ENCODE measurements around the gene WSCD1. TPM values are rescaled to one million over a fixed set of nuclear protein-coding genes. Genes with fewer than 3 reads are reported as not detected.

Gene WSCD1
- polyA plus RNA-seq, 1 donor (not counting 4 experiments of a cell fraction or from before 2014, with no cell fraction given) = not detected

DNA sequence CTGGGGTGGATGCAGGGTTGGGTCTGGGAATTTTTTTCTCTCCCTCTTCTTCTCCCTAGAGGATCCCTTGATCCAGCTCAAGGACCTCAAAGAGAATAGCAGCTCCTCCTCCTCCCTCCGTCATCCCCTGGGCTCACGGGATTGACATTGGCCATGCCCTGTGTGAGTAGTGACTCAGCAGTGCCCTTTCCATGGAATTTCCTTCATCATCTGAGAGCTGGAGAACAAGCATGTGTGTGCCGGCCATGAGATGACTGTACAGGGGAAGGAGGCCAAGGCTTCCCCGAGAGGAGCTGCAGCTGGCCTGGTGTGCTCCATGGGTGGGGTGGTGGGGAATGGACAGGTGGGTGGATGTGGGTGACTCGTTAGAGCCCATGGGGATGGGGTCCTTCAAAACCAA, 8.9 kb upstream of the WSCD1 start:
- DNase-seq (ENCODE audit: low read depth, low spot score) (no peak), FAIRE-seq (no peak)
- no peak for TF ChIP-seq EZH2 (IDR thresholded peaks at IDR 0.05; ENCODE audit: low read length)
- TF ChIP-seq, protein P1, sequence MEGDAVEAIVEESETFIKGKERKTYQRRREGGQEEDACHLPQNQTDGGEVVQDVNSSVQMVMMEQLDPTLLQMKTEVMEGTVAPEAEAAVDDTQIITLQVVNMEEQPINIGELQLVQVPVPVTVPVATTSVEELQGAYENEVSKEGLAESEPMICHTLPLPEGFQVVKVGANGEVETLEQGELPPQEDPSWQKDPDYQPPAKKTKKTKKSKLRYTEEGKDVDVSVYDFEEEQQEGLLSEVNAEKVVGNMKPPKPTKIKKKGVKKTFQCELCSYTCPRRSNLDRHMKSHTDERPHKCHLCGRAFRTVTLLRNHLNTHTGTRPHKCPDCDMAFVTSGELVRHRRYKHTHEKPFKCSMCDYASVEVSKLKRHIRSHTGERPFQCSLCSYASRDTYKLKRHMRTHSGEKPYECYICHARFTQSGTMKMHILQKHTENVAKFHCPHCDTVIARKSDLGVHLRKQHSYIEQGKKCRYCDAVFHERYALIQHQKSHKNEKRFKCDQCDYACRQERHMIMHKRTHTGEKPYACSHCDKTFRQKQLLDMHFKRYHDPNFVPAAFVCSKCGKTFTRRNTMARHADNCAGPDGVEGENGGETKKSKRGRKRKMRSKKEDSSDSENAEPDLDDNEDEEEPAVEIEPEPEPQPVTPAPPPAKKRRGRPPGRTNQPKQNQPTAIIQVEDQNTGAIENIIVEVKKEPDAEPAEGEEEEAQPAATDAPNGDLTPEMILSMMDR (optimal IDR thresholded peaks at IDR 0.05 in 1 of 3, IDR thresholded peaks at IDR 0.05 in 1 of 3, conservative IDR thresholded peaks at IDR 0.05 in 1 of 3; ENCODE audit: extremely low read depth in 1 of 3, insufficient read depth in 2 of 3, low read length in 3 of 3) = no peak
- Histone ChIP-seq H3K9me3 (ENCODE audit: control insufficient read depth, low read depth, low read length) (no peaks in the 10 kb centered on the region), H3K79me2 (ENCODE audit: control insufficient read depth, insufficient read depth, low read length) (no peaks in the 10 kb centered on the region), H2AFZ (ENCODE audit: control insufficient read depth, low read length) (no peak overlapping the region), H3K9ac (ENCODE audit: control insufficient read depth, extremely low read depth, insufficient read depth, low read length) (no peak overlapping the region), H3K9me1 (ENCODE audit: control insufficient read depth, extremely low read depth, insufficient read depth, low read length) (no peaks in the 10 kb centered on the region), H3K4me2 (ENCODE audit: control insufficient read depth, extremely low read depth, insufficient read depth, low read depth, low read length) (no peak overlapping the region), H3K27ac (ENCODE audit: control insufficient read depth, insufficient read depth, low read length) (no peak overlapping the region), H3K4me1 (ENCODE audit: control insufficient read depth, extremely low read depth, insufficient read depth, low read length) (no peaks in the 10 kb centered on the region), H3K36me3 (ENCODE audit: control insufficient read depth in 2 of 2, extremely low read depth in 1 of 2, insufficient read depth in 2 of 2, low read length in 2 of 2) (no peaks in the 10 kb centered on the region), H3K4me3 (ENCODE audit: control insufficient read depth in 2 of 3, extremely low read depth in 1 of 3, insufficient read depth in 2 of 3, low read depth in 1 of 3, low read length in 3 of 3) (no peak overlapping the region), H4K20me1 (ENCODE audit: control insufficient read depth, extremely low read depth, insufficient read depth, low read length) (no peaks in the 10 kb centered on the region), H3K27me3 (ENCODE audit: control insufficient read depth, extremely low read depth, insufficient read depth, low read length) (peaks cover 18% of the 10 kb centered on the region)
- dilution Hi-C loops (cut with MboI; ENCODE audit: extremely low pct_ligation_motif_present, low sequenced_read_pairs) = no loop called here

DNA sequence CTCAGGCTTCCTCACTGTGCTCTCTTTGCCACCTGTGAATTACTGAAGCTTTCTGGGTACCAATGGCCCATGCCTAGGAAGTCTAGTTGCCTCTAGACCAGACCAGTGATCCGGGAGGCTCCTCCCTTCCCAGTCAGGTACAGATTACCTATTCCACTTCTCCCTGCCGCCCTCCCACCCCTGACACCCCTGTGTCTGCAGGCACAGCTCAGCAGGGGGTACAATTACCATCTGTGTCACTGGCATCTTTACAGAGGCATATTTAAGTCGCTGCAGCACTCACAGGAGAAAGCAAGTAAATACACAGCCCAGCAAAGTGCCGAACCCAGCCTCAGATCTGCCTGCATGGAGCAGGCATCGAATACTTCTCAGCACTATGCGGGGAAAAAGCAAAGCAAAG, 5.3 kb upstream of the WSCD1 start:
- Histone ChIP-seq H3K4me1 (ENCODE audit: control insufficient read depth, extremely low read depth, insufficient read depth, low read length) (no peaks in the 10 kb centered on the region), H3K36me3 (ENCODE audit: control insufficient read depth in 2 of 2, extremely low read depth in 1 of 2, insufficient read depth in 2 of 2, low read length in 2 of 2) (no peaks in the 10 kb centered on the region), H4K20me1 (ENCODE audit: control insufficient read depth, extremely low read depth, insufficient read depth, low read length) (no peaks in the 10 kb centered on the region), H3K4me2 (ENCODE audit: control insufficient read depth, extremely low read depth, insufficient read depth, low read depth, low read length) (no peak overlapping the region), H3K9me1 (ENCODE audit: control insufficient read depth, extremely low read depth, insufficient read depth, low read length) (no peaks in the 10 kb centered on the region), H3K27me3 (ENCODE audit: control insufficient read depth, extremely low read depth, insufficient read depth, low read length) (peaks cover 25% of the 10 kb centered on the region), H3K4me3 (ENCODE audit: control insufficient read depth in 2 of 3, extremely low read depth in 1 of 3, insufficient read depth in 2 of 3, low read depth in 1 of 3, low read length in 3 of 3) (no peak overlapping the region), H3K9me3 (ENCODE audit: control insufficient read depth, low read depth, low read length) (no peaks in the 10 kb centered on the region), H3K27ac (ENCODE audit: control insufficient read depth, insufficient read depth, low read length) (no peak overlapping the region), H3K79me2 (ENCODE audit: control insufficient read depth, insufficient read depth, low read length) (no peaks in the 10 kb centered on the region), H3K9ac (ENCODE audit: control insufficient read depth, extremely low read depth, insufficient read depth, low read length) (no peak overlapping the region), H2AFZ (ENCODE audit: control insufficient read depth, low read length) (no peak overlapping the region)
- FAIRE-seq (no peak), DNase-seq (ENCODE audit: low read depth, low spot score) (no peak)
- dilution Hi-C loops (cut with MboI; ENCODE audit: extremely low pct_ligation_motif_present, low sequenced_read_pairs) = no loop called here
- TF ChIP-seq, protein P1 (optimal IDR thresholded peaks at IDR 0.05 in 1 of 3, IDR thresholded peaks at IDR 0.05 in 1 of 3, conservative IDR thresholded peaks at IDR 0.05 in 1 of 3; ENCODE audit: extremely low read depth in 1 of 3, insufficient read depth in 2 of 3, low read length in 3 of 3) = no peak
- no peak for TF ChIP-seq EZH2 (IDR thresholded peaks at IDR 0.05; ENCODE audit: low read length)
